ENCODE measurements around the gene PDZD2.
"Not testable (repeated sequence)": the region's sequence is repeated elsewhere in the genome, so short reads cannot be mapped to it uniquely, and the experiment has no call there.

The PDZD2 gene

DNA sequence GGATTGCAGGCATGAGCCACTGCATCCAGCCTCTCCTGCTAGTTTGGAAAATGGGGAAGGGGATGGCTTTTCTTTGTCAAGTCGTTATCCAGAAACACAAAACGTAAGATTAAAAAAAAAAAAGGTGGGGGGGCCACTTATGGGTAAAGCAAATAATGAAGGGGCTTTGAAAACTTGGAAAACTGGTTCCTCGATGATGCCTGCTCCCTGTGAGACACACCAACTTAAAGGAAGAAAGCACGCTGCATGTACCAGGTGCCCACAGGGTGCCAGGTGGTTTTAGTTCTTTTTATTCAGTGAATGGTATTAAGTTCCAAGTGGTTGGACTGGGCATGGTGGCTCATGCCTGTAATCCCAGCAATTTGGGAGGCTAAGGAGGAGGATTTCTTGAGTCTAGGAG is 365.1 kb downstream of the PDZD2 start:
- TF ChIP-seq, protein P1, sequence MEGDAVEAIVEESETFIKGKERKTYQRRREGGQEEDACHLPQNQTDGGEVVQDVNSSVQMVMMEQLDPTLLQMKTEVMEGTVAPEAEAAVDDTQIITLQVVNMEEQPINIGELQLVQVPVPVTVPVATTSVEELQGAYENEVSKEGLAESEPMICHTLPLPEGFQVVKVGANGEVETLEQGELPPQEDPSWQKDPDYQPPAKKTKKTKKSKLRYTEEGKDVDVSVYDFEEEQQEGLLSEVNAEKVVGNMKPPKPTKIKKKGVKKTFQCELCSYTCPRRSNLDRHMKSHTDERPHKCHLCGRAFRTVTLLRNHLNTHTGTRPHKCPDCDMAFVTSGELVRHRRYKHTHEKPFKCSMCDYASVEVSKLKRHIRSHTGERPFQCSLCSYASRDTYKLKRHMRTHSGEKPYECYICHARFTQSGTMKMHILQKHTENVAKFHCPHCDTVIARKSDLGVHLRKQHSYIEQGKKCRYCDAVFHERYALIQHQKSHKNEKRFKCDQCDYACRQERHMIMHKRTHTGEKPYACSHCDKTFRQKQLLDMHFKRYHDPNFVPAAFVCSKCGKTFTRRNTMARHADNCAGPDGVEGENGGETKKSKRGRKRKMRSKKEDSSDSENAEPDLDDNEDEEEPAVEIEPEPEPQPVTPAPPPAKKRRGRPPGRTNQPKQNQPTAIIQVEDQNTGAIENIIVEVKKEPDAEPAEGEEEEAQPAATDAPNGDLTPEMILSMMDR (IDR thresholded peaks at IDR 0.05; ENCODE audit: control insufficient read depth, extremely low read depth, insufficient read depth): no peak
- no peak overlapping the region for H3K4me3 ChIP-seq (ENCODE audit: low read depth, low read length)

DNA sequence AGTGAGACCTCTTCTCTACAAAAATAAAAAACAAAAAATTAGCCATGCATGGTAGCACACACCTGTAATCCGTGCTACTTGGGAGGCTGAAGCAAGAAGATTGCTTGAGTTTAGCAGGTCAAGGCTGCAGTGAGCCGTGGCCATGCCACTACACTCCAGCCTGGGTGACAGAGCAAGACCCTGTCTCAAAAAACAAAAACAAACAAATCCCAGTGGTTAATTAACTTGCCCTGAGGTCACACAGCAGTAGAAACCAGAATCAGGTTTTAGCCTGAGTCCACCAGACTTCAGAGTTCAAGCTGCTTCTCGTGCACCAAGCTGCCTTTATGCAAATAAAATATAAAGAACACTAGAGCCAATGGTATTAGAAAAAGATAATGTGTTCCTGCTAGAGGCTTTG is 365.5 kb downstream of the PDZD2 start:
- DNase-seq (ENCODE audit: low read depth): no peak
- TF ChIP-seq, protein P1 (IDR thresholded peaks at IDR 0.05; ENCODE audit: control insufficient read depth, extremely low read depth, insufficient read depth): no peak
- H3K4me3 ChIP-seq (ENCODE audit: low read depth, low read length): no peak overlapping the region

More for the DNA sequence above, 365.1 kb downstream of the PDZD2 start:
- no peak for DNase-seq (ENCODE audit: low read depth)

DNA sequence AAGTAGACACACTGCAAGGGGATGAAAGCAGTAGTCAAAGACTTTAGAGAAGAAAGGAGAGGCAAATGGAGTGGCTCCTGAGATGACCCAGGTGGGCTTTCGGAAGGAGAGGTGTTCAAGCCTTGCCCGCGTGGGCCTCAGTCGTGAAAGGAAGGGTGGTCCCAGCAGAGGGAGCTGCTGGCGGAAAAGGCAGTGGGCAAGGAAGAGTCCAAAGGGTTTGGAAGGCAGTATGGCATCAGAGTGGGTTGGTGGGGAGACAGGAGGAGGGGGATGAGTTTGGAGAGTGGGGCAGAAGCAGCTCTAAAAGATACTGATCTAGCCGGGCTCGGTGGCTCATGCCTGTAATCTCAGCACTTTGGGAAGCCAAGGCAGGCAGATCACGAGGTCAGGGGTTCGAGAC is 369.8 kb downstream of the PDZD2 start:
- DNase-seq (ENCODE audit: low read depth): no peak
- TF ChIP-seq, protein P1 (IDR thresholded peaks at IDR 0.05; ENCODE audit: control insufficient read depth, extremely low read depth, insufficient read depth): no peak
- no peak overlapping the region for H3K4me3 ChIP-seq (ENCODE audit: low read depth, low read length)

DNA sequence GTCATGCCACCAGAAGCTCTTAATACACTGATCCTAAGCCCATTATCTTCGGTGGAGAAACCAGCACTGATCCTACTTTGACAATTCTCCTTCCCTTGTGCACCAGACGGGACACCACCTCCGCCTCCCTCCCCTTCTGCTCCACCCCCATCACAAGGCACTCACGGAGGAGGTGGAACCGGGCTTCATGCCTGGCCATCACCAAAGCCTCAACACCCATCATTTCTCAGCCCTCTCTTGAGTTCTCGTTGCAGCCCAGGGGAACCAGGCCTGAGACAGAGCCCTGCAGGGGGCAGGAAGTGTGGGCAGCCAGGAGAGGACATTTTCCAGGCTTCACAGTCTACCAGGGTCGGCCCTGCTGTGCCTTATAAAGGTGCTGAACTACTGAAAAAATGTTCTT is 374.7 kb downstream of the PDZD2 start:
- no peak for DNase-seq (ENCODE audit: low read depth)
- no peak overlapping the region for H3K4me3 ChIP-seq (ENCODE audit: low read depth, low read length)
- TF ChIP-seq, protein P1 (IDR thresholded peaks at IDR 0.05; ENCODE audit: control insufficient read depth, extremely low read depth, insufficient read depth): no peak

DNA sequence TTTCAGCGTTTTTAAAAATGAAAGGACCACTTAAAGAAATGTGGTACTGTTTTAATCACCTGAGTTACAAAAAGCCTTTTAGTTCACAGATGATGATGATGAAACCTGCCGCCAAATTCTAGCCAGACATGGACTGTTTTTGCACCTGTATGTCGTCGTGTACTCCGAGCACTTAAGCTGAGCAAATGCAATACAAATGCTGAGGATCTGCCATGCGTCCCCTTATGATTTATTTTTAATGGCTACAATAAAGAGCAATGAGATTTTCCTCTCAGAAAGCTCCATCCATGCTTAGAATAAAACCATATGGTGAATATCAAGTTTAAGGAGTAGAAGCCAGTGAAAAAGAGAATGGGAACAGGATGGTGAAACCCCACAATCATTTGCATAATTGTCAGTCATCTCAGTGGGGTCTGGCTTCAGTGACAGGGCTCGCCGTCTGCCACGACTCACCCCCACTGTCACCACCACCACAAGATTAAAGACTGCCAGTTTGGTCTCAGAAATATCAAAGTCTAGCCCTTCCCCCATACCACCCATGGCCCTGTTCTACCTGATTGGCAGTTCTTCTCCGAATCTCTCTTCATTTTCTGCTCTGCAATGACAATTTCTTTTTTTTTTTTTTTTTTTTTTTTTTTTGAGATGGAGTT is 375.3 kb downstream of the PDZD2 start:
- no peak overlapping the region for H3K4me3 ChIP-seq (ENCODE audit: low read depth, low read length)
- TF ChIP-seq, protein P1 (IDR thresholded peaks at IDR 0.05; ENCODE audit: control insufficient read depth, extremely low read depth, insufficient read depth): no peak
- DNase-seq (ENCODE audit: low read depth): no peak

DNA sequence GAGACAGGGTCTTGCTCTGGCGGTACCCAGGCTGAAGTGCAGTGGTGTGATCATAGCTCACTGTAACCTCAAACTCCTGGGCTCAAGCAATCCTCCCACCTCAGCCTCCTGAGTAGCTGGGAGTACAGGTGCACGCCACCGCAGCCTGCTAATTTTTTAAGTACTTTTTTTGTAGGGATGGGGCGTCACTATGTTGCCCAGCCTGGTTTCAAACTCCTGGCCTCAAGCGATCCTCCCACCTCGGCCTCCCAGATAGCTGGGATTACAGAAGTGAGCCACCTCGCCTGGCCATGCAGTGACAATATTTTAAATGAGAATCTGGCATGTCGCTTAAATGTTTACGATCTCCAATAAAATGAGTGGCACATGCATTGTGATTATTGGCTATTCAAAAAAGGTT is 376.3 kb downstream of the PDZD2 start:
- DNase-seq (ENCODE audit: low read depth); H3K4me3 ChIP-seq (ENCODE audit: low read depth, low read length): not testable (repeated sequence)

DNA sequence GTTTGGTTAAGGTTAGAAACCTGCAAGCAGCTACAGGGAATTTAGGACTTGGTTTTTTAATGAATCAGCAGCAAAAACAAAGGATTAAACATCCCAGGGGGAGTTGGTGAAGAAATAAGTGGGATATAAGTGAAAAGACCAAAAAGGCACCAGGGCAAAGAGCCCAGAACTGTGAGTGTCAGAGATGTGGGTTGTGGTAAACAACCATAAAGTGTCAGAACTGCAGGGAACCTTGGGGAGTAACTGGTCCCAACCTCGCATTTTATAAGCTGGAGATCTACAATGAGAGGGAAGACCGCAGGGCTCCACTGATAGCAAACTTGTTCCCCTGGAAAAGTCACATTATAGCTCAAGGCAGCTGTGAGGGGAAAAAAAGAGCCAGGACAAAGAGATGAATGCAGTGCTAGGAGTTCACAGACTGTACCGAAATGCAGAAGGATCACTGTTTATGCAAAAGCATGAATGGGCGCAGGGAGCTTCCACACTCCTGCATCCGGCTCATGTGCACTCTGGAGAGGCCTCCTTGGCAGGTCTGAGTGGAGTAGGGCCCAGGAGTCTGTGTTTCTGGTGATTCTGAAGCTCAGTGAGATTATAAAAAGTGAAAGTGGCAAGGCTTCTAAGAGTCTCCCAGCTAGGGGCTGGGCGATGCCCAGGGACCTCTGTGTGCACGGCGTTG is 378.9 kb downstream of the PDZD2 start:
- H3K4me3 ChIP-seq (ENCODE audit: low read depth, low read length): no peak overlapping the region
- no peak for DNase-seq (ENCODE audit: low read depth)
- TF ChIP-seq, protein P1 (IDR thresholded peaks at IDR 0.05; ENCODE audit: control insufficient read depth, extremely low read depth, insufficient read depth): no peak
